K562 (cell line): ENCODE results near the gene DUSP9. TPM values are rescaled to one million over a fixed set of nuclear protein-coding genes. Genes with fewer than 3 reads are reported as not detected.

ENCODE experiments used
- ATAC-seq: fragments of 200-7000 bp; cut with Tn5 transposase; 3 replicates; pipeline ENCODE4 v1.9.1; 2020; ENCODE audit warnings: moderate library complexity
- BruUV-seq: library from RNA; stranded (reverse); fragments of 400-500 nt; replicated peaks from 2 replicates; lab custom pipeline; 2021; lab: Mats Ljungman, UMichigan
- CTCF ChIA-PET: fragments of 300-600 bp; formaldehyde crosslinking; extraction: SDS; loops from one replicate; lab custom pipeline; 2021; ENCODE audit warnings: low intra/inter-chr PET ratio; lab: Yijun Ruan, JAX
- POLR2A ChIA-PET: fragments of 300-600, 350-650 bp; sonication (Branson Sonifier 250); formaldehyde crosslinking; extraction: SDS; loops from one replicate; lab custom pipeline; 2021; ENCODE audit warnings: antibody characterized with exemption, inconsistent platforms; lab: Yijun Ruan, JAX
- DNase-seq, 4 experiments: peaks; one replicate each; pipeline versions ENCODE4 v3.0.0 to v3.0.0-alpha.2; 2011 to 2018; ENCODE audit warnings: low spot score in 3 of 4, mixed read lengths in 3 of 4; ENCODE audit errors: extremely low read depth in 1 of 4
- FAIRE-seq: peaks from 2 replicates; lab custom pipeline; 2011; peaks lifted over from hg19 to GRCh38; lab: Jason Lieb, UNC
- H2AFZ ChIP-seq: 2 replicates; pipeline ENCODE4 v1.6.0; 2011; ENCODE audit warnings: low read depth, low read length, control low read depth, inconsistent platforms
- H3K27ac ChIP-seq: fragments of 200-600 bp; 3 replicates; pipeline ENCODE4 v1.8.0; 2011; ENCODE audit warnings: low read depth, mild to moderate bottlenecking, control low read depth, inconsistent platforms, low read length, moderate library complexity, mixed read lengths; ENCODE audit errors: extremely low read depth
- H3K27me3 ChIP-seq, 2 experiments: fragments of 300-600 bp in 1 of 2; 2 replicates in 1 of 2; 3 replicates in 1 of 2; pipeline versions ENCODE4 v1.6.0 to v1.8.0; 2011; ENCODE audit warnings: inconsistent platforms in 2 of 2, low read length in 2 of 2, mild to moderate bottlenecking in 1 of 2, mixed read lengths in 1 of 2, moderate library complexity in 1 of 2; ENCODE audit not compliant: control insufficient read depth in 2 of 2, insufficient read depth in 2 of 2
- H3K36me3 ChIP-seq: fragments of 300-600 bp; 3 replicates; pipeline ENCODE4 v1.8.0; 2011; ENCODE audit warnings: mild to moderate bottlenecking, low read length, inconsistent platforms; ENCODE audit not compliant: control insufficient read depth, insufficient read depth
- H3K4me1 ChIP-seq, 2 experiments: fragments of 200-600 bp in 1 of 2; replicated peaks in 1 of 2; 2 replicates in 1 of 2; 3 replicates in 1 of 2; pipeline versions ENCODE4 v1.5.1 to v1.8.0; 2011; ENCODE audit warnings: inconsistent platforms in 2 of 2, low read length in 2 of 2, mild to moderate bottlenecking in 1 of 2, mixed read lengths in 1 of 2, moderate library complexity in 1 of 2; ENCODE audit not compliant: control insufficient read depth in 2 of 2, insufficient read depth in 2 of 2
- H3K4me2 ChIP-seq: 2 replicates; pipeline ENCODE4 v1.6.1; 2011; ENCODE audit warnings: low read length, control low read depth, inconsistent platforms, mixed read lengths; ENCODE audit not compliant: insufficient read depth
- H3K4me3 ChIP-seq: fragments of 200-600 bp; sonication (generic), shearing (Covaris generic); 2 replicates; pipeline ENCODE4 v1.5.1; 2016; ENCODE audit warnings: control low read depth, inconsistent platforms
- H3K79me2 ChIP-seq: fragments of 200-600 bp; 3 replicates; pipeline ENCODE4 v1.8.0; 2011; ENCODE audit warnings: low read length, inconsistent platforms; ENCODE audit not compliant: control insufficient read depth, insufficient read depth
- H3K9ac ChIP-seq, 2 experiments: 2 replicates each; pipeline versions ENCODE4 v1.6.0 to v1.6.1; 2011; ENCODE audit warnings: low read depth in 2 of 2, low read length in 2 of 2, control low read depth in 1 of 2, inconsistent platforms in 1 of 2, mild to moderate bottlenecking in 1 of 2, mixed read lengths in 1 of 2; ENCODE audit not compliant: insufficient read depth in 1 of 2
- H3K9me1 ChIP-seq: one replicate; pipeline ENCODE4 v1.6.0; 2011; ENCODE audit warnings: inconsistent platforms, mild to moderate bottlenecking, low read length, moderate library complexity; ENCODE audit not compliant: control insufficient read depth, insufficient read depth
- H3K9me3 ChIP-seq: replicated peaks from 2 replicates; pipeline ENCODE4 v1.5.1; 2011; ENCODE audit warnings: low read depth, low read length, inconsistent platforms; ENCODE audit not compliant: control insufficient read depth, insufficient read depth
- H4K20me1 ChIP-seq: replicated peaks from 2 replicates; pipeline ENCODE4 v1.6.1; 2011; ENCODE audit warnings: low read length, inconsistent platforms, mixed read lengths; ENCODE audit not compliant: control insufficient read depth, insufficient read depth
- C11orf30 ChIP-seq: fragments of 450-650 bp; IDR thresholded peaks from 2 replicates; pipeline ENCODE4 v1.6.1; 2016; ENCODE audit warnings: low read depth, mild to moderate bottlenecking
- CC2D1A ChIP-seq: fragments of 450-650 bp; IDR thresholded peaks from 2 replicates; pipeline ENCODE4 v1.6.1; 2017; ENCODE audit warnings: mild to moderate bottlenecking
- DEAF1 ChIP-seq: fragments of 450-650 bp; formaldehyde crosslinking; IDR thresholded peaks from 2 replicates; pipeline ENCODE4 v1.4.0; 2020; ENCODE audit warnings: mild to moderate bottlenecking, moderate library complexity
- EHMT2 ChIP-seq: fragments of 450-650 bp; IDR thresholded peaks from 2 replicates; pipeline ENCODE4 v1.6.1; 2018; ENCODE audit warnings: antibody characterized with exemption
- L3MBTL2 ChIP-seq: fragments of 450-650 bp; IDR thresholded peaks from 2 replicates; pipeline ENCODE4 v1.6.1; 2016; ENCODE audit warnings: mild to moderate bottlenecking, moderate library complexity
- MAZ ChIP-seq, 2 experiments: fragments of 450-650 bp in 1 of 2; sonication (generic) in 1 of 2; formaldehyde crosslinking; IDR thresholded peaks in 1 of 2; conservative IDR thresholded peaks in 1 of 2; 2 replicates each; pipeline versions ENCODE4 v1.4.0 to v1.5.0; 2020; ENCODE audit warnings: mild to moderate bottlenecking in 1 of 2, missing genetic modification reagents in 1 of 2
- MNT ChIP-seq, 2 experiments: fragments of 450-650 bp; conservative IDR thresholded peaks; 2 replicates each; pipeline ENCODE4 v1.6.1; 2017; ENCODE audit warnings: mild to moderate bottlenecking in 2 of 2, moderate library complexity in 2 of 2
- MYC ChIP-seq, 2 experiments: fragments of 250-450 bp in 1 of 2; sonication (Bioruptor Pico) in 1 of 2; IDR thresholded peaks; 2 replicates each; pipeline versions ENCODE4 v1.5.1 to v1.6.1; 2012 to 2021; ENCODE audit warnings: low read depth in 2 of 2, borderline replicate concordance in 1 of 2, improper control_type of control experiment in 1 of 2, low read length in 1 of 2, mild to moderate bottlenecking in 1 of 2, moderate library complexity in 1 of 2
- RBM22 ChIP-seq: fragments of 200-400 bp; formaldehyde crosslinking; IDR thresholded peaks from 2 replicates; pipeline ENCODE4 v1.6.1; 2018; ENCODE audit warnings: low read length, low read depth; ENCODE audit not compliant: poor library complexity, severe bottlenecking
- RCOR1 ChIP-seq, 2 experiments: IDR thresholded peaks; 2 replicates each; pipeline ENCODE4 v1.6.1; 2012; ENCODE audit warnings: low read depth in 2 of 2, low read length in 2 of 2, borderline replicate concordance in 1 of 2, improper control_type of control experiment in 1 of 2
- YY1 ChIP-seq, 3 experiments: IDR thresholded peaks; 2 replicates each; pipeline ENCODE4 v1.6.1; 2011; ENCODE audit warnings: low read length in 2 of 3, mild to moderate bottlenecking in 2 of 3, moderate library complexity in 2 of 3, borderline replicate concordance in 1 of 3, control low read depth in 1 of 3, low read depth in 1 of 3; ENCODE audit not compliant: insufficient read depth in 3 of 3, insufficient replicate concordance in 2 of 3, control insufficient read depth in 1 of 3, insufficient read length in 1 of 3; ENCODE audit errors: extremely low read depth in 1 of 3
- ZNF511 ChIP-seq: sonication (generic); formaldehyde crosslinking; IDR thresholded peaks from 2 replicates; pipeline ENCODE4 v1.8.0; 2022; ENCODE audit warnings: mild to moderate bottlenecking, missing genetic modification reagents
- ZNF740 ChIP-seq, 3 experiments: fragments of 200-800 bp in 1 of 3; sonication (Bioruptor generic) in 1 of 3; sonication (generic) in 1 of 3; formaldehyde crosslinking in 1 of 3; IDR thresholded peaks; 2 replicates each; pipeline versions ENCODE4 v1.6.1 to v1.8.0; 2016 to 2022; ENCODE audit warnings: mild to moderate bottlenecking in 2 of 3, missing compliant biosample characterization in 2 of 3, missing genetic modification characterization in 2 of 3, missing genetic modification reagents in 1 of 3
- WGBS: fragments of 100-300 bp; shearing (Covaris generic); methylation state at CpG from one replicate; pipeline ENCODE4 v1.1.6; 2016; ENCODE audit warnings: low coverage, mixed read lengths; ENCODE audit not compliant: insufficient coverage; ENCODE audit errors: missing lambda C conversion rate; 5-methylcytosine and 5-hydroxymethylcytosine counted together
- in situ Hi-C: fragments of 300-500 bp; cut with MboI; formaldehyde crosslinking; loops from 4 replicates; pipeline ENCODE4 v1.15.0; 2018; ENCODE audit warnings: inconsistent platforms, mixed read lengths
- intact Hi-C: fragments of 100-400 bp; cut with micrococcal nuclease; formaldehyde crosslinking; loops from 2 replicates; pipeline ENCODE4 v1.14.2; 2022
- polyA plus RNA-seq, 8 experiments: library from polyadenylated mRNA; depleted of rRNA in 4 of 8; stranded (reverse) in 5 of 8; unstranded in 3 of 8; fragments of >200 nt; fragmentation: Nextera tagmentation in 2 of 8; fragmentation: Illumina TruSeq in 1 of 8; extraction: Ambion mirVana in 2 of 8; extraction: Trizol in 1 of 8; gene quantifications; 2 replicates each; pipeline versions ENCODE4 v1.2.1 to v1.2.3, GENCODE V29; 2011 to 2014; ENCODE audit warnings: inconsistent platforms in 1 of 8, missing spikeins in 1 of 8
- total RNA-seq, 7 experiments: library from RNA; depleted of rRNA in 6 of 7; stranded (reverse); fragments of >200 nt in 6 of 7; fragmentation: Illumina TruSeq in 2 of 7; extraction: Trizol in 2 of 7; gene quantifications; 2 replicates each; pipeline versions ENCODE4 v1.2.1 to v1.2.3, GENCODE V29; 2011 to 2021; ENCODE audit warnings: low replicate concordance in 1 of 7

DUSP9 gene
- total and polyA plus RNA-seq, 9 of the 15 experiments (the other 6 are each of a cell fraction or from before 2014, with no cell fraction given): 0.11 to 14.1 (median 5.5) TPM

GRCh38 chrX:153667956-153668396 lies 21.0 kb downstream of the DUSP9 start:
- peak; percentile 88 for FAIRE-seq
- H2AFZ ChIP-seq: peak overlapping the region; percentile 93
- POLR2A ChIA-PET: interaction anchor here (1.4 kb wide), 1 partner anchor 59 kb away, joined by 4 read pairs; no protein-coding TSS in a partner anchor
- no peaks in the 10 kb centered on the region for H3K9me3 ChIP-seq
- BruUV-seq: no TSS peak
- in situ Hi-C loops: loop anchor here (5.0 to 10.0 kb wide), 3 partner anchors 56 to 723 kb away; no protein-coding TSS in a partner anchor
- peak; percentile 90 for ATAC-seq
- H3K27ac ChIP-seq: no peak overlapping the region
- no peaks in the 10 kb centered on the region for H4K20me1 ChIP-seq
- DNase-seq: peak; percentile 72 to 86 (median 74)
- WGBS: 27% methylated on average over 8 of the region's 14 CpGs
- H3K4me1 ChIP-seq: peaks cover 5 to 43% of the 10 kb centered on the region in 2 experiments; a peak in 4 of 5 replicates
- H3K4me2 ChIP-seq: peak overlapping the region; percentile 18; the same call in 1 of the 2 replicates
- H3K36me3 ChIP-seq: no peaks in the 10 kb centered on the region
- CTCF ChIA-PET: interaction anchor here (0.6 to 2.2 kb wide), 3 partner anchors 57 to 129 kb away, joined by 3 to 14 read pairs (median 12); no protein-coding TSS in a partner anchor
- intact Hi-C loops: loop anchor here (5.0 to 10.0 kb wide), 3 partner anchors 111 to 713 kb away; no protein-coding TSS in a partner anchor
- no peaks in the 10 kb centered on the region; the same call in 2 of the 3 replicates for H3K79me2 ChIP-seq
- peak overlapping the region in 1 of 2 experiments; percentile 42; a peak in 1 of 4 replicates for H3K9ac ChIP-seq
- peaks cover 2 to 18% of the 10 kb centered on the region in 2 experiments; a peak in 3 of 5 replicates for H3K27me3 ChIP-seq
- H3K9me1 ChIP-seq: peaks cover 4% of the 10 kb centered on the region
- H3K4me3 ChIP-seq: no peak overlapping the region
- TF ChIP-seq MNT (conservative IDR thresholded peaks at IDR 0.05) (0 out of 4 replicates have a peak, but pooled peaks of 1 of the 2 experiments have one; percentile 43), CC2D1A (peak; percentile 62; the same call in 1 of the 2 replicates), RCOR1 (IDR thresholded peaks at IDR 0.05; ENCODE audit: borderline replicate concordance in 1 of 2, low read depth in 2 of 2, low read length in 2 of 2) (0 out of 4 replicates have a peak, but pooled peaks of 1 of the 2 experiments have one; percentile 7), MAZ (CRISPR knock-in tag; conservative IDR thresholded peaks at IDR 0.05 in 1 of 2, IDR thresholded peaks at IDR 0.05 in 1 of 2) (peak in 1 of 2 experiments; percentile 54; a peak in 2 of 4 replicates), C11orf30 (0 out of 2 replicates have a peak, but pooled peaks have one; percentile 8), ZNF511 (CRISPR knock-in tag) (peak; percentile 47; the same call in 1 of the 2 replicates), ZNF740 (CRISPR knock-in tag; IDR thresholded peaks at IDR 0.05) (peak; percentile 67; the same call in 1 of the 2 replicates), ZNF740 (tag; IDR thresholded peaks at IDR 0.05) (no peak), L3MBTL2 (peak; percentile 91), YY1 (IDR thresholded peaks at IDR 0.05; ENCODE audit: borderline replicate concordance in 1 of 3, control insufficient read depth in 1 of 3, extremely low read depth in 1 of 3, insufficient read depth in 3 of 3, insufficient read length in 1 of 3, insufficient replicate concordance in 2 of 3, low read depth in 1 of 3, low read length in 2 of 3) (peak in 2 of 3 experiments; percentile 25 to 59), DEAF1 (CRISPR knock-in tag) (peak; percentile 29; the same call in 1 of the 2 replicates), MYC (IDR thresholded peaks at IDR 0.05; ENCODE audit: low read depth, low read length) (peak; percentile 83), MYC (CRISPR knock-in tag; IDR thresholded peaks at IDR 0.05; ENCODE audit: borderline replicate concordance, low read depth) (no peak), EHMT2 (peak; percentile 40; the same call in 1 of the 2 replicates), RBM22 (no peak)
